ENCODE results near the gene NUAK1. TPM values are rescaled to one million over a fixed set of nuclear protein-coding genes. Genes with fewer than 3 reads are reported as not detected.

The NUAK1 gene
- polyA plus RNA-seq, 1 experiment = 8.3 TPM

- no peaks in the 10 kb centered on the region for H3K27me3 ChIP-seq (ENCODE audit: control insufficient read depth, insufficient read depth, low read length)
- H3K4me3 ChIP-seq (ENCODE audit: low read depth, low read length) = no peak overlapping the region
- POLR2A ChIA-PET = interaction anchor here (1.0 kb wide), 1 partner anchor 107 kb away, joined by 3 read pairs; no protein-coding TSS in a partner anchor
- peak overlapping the region; percentile 95 for H3K27ac ChIP-seq (ENCODE audit: low read depth, low read length)
- H3K9me3 ChIP-seq (ENCODE audit: control insufficient read depth, insufficient read depth, low read length) = no peaks in the 10 kb centered on the region
- CTCF ChIA-PET = no interaction called here
- TF ChIP-seq, protein P1, sequence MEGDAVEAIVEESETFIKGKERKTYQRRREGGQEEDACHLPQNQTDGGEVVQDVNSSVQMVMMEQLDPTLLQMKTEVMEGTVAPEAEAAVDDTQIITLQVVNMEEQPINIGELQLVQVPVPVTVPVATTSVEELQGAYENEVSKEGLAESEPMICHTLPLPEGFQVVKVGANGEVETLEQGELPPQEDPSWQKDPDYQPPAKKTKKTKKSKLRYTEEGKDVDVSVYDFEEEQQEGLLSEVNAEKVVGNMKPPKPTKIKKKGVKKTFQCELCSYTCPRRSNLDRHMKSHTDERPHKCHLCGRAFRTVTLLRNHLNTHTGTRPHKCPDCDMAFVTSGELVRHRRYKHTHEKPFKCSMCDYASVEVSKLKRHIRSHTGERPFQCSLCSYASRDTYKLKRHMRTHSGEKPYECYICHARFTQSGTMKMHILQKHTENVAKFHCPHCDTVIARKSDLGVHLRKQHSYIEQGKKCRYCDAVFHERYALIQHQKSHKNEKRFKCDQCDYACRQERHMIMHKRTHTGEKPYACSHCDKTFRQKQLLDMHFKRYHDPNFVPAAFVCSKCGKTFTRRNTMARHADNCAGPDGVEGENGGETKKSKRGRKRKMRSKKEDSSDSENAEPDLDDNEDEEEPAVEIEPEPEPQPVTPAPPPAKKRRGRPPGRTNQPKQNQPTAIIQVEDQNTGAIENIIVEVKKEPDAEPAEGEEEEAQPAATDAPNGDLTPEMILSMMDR (IDR thresholded peaks at IDR 0.05; ENCODE audit: low read depth, low read length) = no peak
- DNase-seq (ENCODE audit: low read depth, low spot score) = no peak
Observed at GRCh38 chr12:106084759-106085158, 54.0 kb downstream of the NUAK1 start.

GRCh38 chr12:106084014-106084671, 54.6 kb downstream of the NUAK1 start:
- POLR2A ChIA-PET = interaction anchor here (0.7 to 1.0 kb wide), 2 partner anchors 96 to 106 kb away, joined by 3 read pairs; no protein-coding TSS in a partner anchor
- H3K4me3 ChIP-seq (ENCODE audit: low read depth, low read length) = peak overlapping the region; percentile 14; the same call in 1 of the 2 replicates
- no peaks in the 10 kb centered on the region for H3K27me3 ChIP-seq (ENCODE audit: control insufficient read depth, insufficient read depth, low read length)
- TF ChIP-seq, protein P1 (IDR thresholded peaks at IDR 0.05; ENCODE audit: low read depth, low read length) = no peak
- H3K27ac ChIP-seq (ENCODE audit: low read depth, low read length) = peak overlapping the region; percentile 95
- DNase-seq (ENCODE audit: low read depth, low spot score) = no peak
- H3K9me3 ChIP-seq (ENCODE audit: control insufficient read depth, insufficient read depth, low read length) = no peaks in the 10 kb centered on the region
- CTCF ChIA-PET = no interaction called here

- Histone ChIP-seq H3K9me3 (ENCODE audit: control insufficient read depth, insufficient read depth, low read length) (no peaks in the 10 kb centered on the region), H3K27ac (ENCODE audit: low read depth, low read length) (peak overlapping the region; percentile 66), H3K4me3 (ENCODE audit: low read depth, low read length) (no peak overlapping the region), H3K27me3 (ENCODE audit: control insufficient read depth, insufficient read depth, low read length) (no peaks in the 10 kb centered on the region)
- ChIA-PET CTCF (interaction anchor here (1.0 kb wide), 1 partner anchor 54 kb away, joined by 4 read pairs; no protein-coding TSS in a partner anchor), POLR2A (no interaction called here)
- TF ChIP-seq, protein P1 (IDR thresholded peaks at IDR 0.05; ENCODE audit: low read depth, low read length) = no peak
- DNase-seq (ENCODE audit: low read depth, low spot score) = no peak
Observed at GRCh38 chr12:106082216-106083175, 56.3 kb downstream of the NUAK1 start.

GRCh38 chr12:106081606-106082005, 57.1 kb downstream of the NUAK1 start:
- Histone ChIP-seq H3K27me3 (ENCODE audit: control insufficient read depth, insufficient read depth, low read length) (no peaks in the 10 kb centered on the region), H3K9me3 (ENCODE audit: control insufficient read depth, insufficient read depth, low read length) (no peaks in the 10 kb centered on the region), H3K27ac (ENCODE audit: low read depth, low read length) (peak overlapping the region; percentile 66), H3K4me3 (ENCODE audit: low read depth, low read length) (no peak overlapping the region)
- ChIA-PET CTCF (no interaction called here), POLR2A (no interaction called here)
- no peak for DNase-seq (ENCODE audit: low read depth, low spot score)
- TF ChIP-seq, protein P1 (IDR thresholded peaks at IDR 0.05; ENCODE audit: low read depth, low read length) = no peak

Measured in AG04450 (cell line).